Activated T-helper 2 cell treated with anti-CD3 and anti-CD28 coated beads, Interferon-gamma antibody, Interleukin-2, Interleukin-4, amounts not matched to agents 10 μg/mL and 5 μg/mL and 100 μg/mL, durations not matched to agents 14 hours and 24 hours and 36 hours (primary cell): ENCODE measurements around the gene PPP2R5D. TPM values are rescaled to one million over a fixed set of nuclear protein-coding genes. Genes with fewer than 3 reads are reported as not detected.
A peak's percentile ranks its signal among the peaks of the same experiment; 100 is the strongest.
"Not testable (repeated sequence)": the region's sequence is repeated elsewhere in the genome, so short reads cannot be mapped to it uniquely, and the experiment has no call there.

ENCODE experiments used
- DNase-seq: peaks from one replicate; pipeline ENCODE4 v3.0.0; 2021; ENCODE audit warnings: low spot score
- H3K27ac Mint-ChIP-seq: one replicate; pipeline ENCODE4 v1.8.0; 2021; ENCODE audit warnings: mixed read lengths
- H3K27me3 Mint-ChIP-seq: one replicate; pipeline ENCODE4 v1.8.0; 2021; ENCODE audit warnings: low read depth, mixed read lengths
- H3K36me3 Mint-ChIP-seq: one replicate; pipeline ENCODE4 v1.8.0; 2021; ENCODE audit warnings: low read depth, mixed read lengths
- H3K4me1 Mint-ChIP-seq: one replicate; pipeline ENCODE4 v1.8.0; 2021; ENCODE audit warnings: low read depth, mixed read lengths
- H3K4me3 Mint-ChIP-seq: one replicate; pipeline ENCODE4 v1.8.0; 2021; ENCODE audit warnings: low read depth, mild to moderate bottlenecking, moderate library complexity, mixed read lengths
- H3K9me3 Mint-ChIP-seq: one replicate; pipeline ENCODE4 v1.8.0; 2021; ENCODE audit warnings: mixed read lengths
- intact Hi-C: fragments of 100-400 bp; cut with micrococcal nuclease; formaldehyde crosslinking; loops from one replicate; pipeline ENCODE4 v1.15.1; 2023
- total RNA-seq: library from RNA; stranded (reverse); gene quantifications from 2 replicates; pipeline ENCODE4 v1.2.3, GENCODE V29; 2022

The PPP2R5D gene
- 62.7 and 63.2 TPM in 2 replicates for total RNA-seq

DNA sequence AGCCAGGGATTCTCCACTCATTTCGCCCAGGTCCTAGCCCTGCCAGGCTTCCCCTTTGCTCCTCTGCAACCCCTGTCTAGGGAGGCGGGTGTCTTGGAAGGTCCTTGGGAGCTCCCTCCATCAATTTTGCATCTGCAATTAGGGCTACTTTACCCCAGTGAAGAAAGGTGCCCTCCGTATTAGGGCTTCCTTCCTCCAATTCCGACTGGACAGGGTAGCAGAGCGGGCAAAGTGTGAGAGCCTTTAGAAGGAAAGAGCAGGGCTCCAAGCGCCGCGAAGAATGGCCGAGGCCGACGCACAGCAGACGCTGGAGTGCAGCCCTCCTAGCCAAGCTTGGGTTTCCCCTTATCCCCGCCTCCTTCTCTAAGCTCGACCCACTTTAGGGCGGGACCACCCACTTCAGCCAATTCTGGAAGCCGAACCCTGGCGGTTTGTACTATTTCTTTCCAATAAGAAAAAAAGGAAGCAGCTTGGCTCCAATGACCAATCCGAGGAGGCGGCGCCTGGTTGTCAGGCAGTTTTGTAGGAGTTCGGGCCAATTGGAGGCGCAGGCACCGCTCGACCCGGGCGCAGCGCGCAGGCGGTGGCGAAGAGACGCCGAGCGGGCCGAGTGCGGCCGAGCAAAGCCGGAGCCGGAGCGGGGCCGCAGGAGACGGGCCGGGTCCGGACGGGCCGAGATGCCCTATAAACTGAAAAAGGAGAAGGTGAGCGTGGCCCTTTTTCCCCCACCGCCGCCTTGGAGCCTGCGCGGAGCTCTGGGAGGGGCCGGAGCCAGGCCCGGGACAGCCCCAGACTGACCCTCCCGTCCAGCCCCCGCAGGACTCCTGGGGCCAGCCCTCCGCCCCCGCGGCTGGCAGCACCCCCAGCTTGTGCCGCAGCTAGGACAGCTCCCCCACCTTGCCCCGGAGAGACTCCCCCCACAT lies at the start of gene PPP2R5D:
Gene PPP2R5D (plus strand): TSS at position 570 of the 923 bp plus-strand sequence. CDS start 108 bp downstream, at position 678.
- Mint-ChIP-seq H3K9me3 (no peaks in the 10 kb centered on the region), H3K36me3 (peaks cover 22% of the 10 kb centered on the region), H3K4me1 (peaks cover 46% of the 10 kb centered on the region), H3K27me3 (no peaks in the 10 kb centered on the region), H3K27ac (peak within 1 kb of the TSS; percentile 87), H3K4me3 (peak within 1 kb of the TSS; percentile 95)
- intact Hi-C loops = loop anchor here (2.0 kb wide), 1 partner anchor 187 kb away; the partner anchor contains the start of gene SRF
- DNase-seq = peak; percentile 98

DNA sequence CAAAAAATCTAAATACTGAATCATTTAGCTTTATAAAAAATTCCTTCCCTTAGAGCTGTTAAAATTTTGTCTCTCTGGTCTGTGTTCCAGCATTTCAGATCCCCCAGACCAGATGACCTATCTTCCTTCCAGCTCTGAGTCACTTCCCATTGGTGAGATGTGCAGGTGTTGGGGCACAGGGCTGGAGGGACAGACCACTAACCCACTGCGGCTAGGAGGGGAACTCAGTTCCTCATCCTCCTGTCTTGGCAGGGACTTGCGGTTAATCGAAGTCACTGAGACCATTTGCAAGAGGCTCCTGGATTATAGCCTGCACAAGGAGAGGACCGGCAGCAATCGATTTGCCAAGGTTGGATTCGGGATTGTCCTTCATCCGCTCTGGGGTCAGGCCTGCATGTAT lies 49.0 kb upstream of the PPP2R5D start:
- H3K9me3 Mint-ChIP-seq = no peaks in the 10 kb centered on the region
- H3K27me3 Mint-ChIP-seq = no peaks in the 10 kb centered on the region
- no peak overlapping the region for H3K4me3 Mint-ChIP-seq
- H3K36me3 Mint-ChIP-seq = peaks cover 82% of the 10 kb centered on the region
- intact Hi-C loops = no loop called here
- no peak overlapping the region for H3K27ac Mint-ChIP-seq
- no peak for DNase-seq
- peaks cover 26% of the 10 kb centered on the region for H3K4me1 Mint-ChIP-seq

DNA sequence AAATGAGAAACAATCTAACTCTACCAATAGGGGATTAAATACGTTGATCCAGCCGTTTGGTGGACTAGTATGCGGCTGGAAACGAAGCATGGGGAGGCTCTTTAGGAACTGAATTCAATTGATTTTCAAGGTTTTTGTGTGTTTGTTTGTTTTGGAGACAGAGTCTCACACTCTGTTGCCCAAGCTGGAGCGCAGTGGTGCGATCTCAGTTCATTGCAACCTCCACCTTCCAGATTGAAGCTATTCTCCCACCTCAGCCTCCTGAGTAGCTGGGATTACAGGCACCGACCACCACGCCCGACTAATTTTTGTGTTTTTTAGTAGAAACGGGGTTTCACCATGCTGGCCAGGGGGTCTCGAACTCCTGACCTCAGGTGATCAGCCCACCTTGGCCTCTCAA lies 48.0 kb upstream of the PPP2R5D start:
- H3K36me3 Mint-ChIP-seq = peaks cover 84% of the 10 kb centered on the region
- intact Hi-C loops = no loop called here
- no peak for DNase-seq
- no peaks in the 10 kb centered on the region for H3K27me3 Mint-ChIP-seq
- H3K27ac Mint-ChIP-seq = no peak overlapping the region
- no peaks in the 10 kb centered on the region for H3K9me3 Mint-ChIP-seq
- peaks cover 18% of the 10 kb centered on the region for H3K4me1 Mint-ChIP-seq
- H3K4me3 Mint-ChIP-seq = no peak overlapping the region

DNA sequence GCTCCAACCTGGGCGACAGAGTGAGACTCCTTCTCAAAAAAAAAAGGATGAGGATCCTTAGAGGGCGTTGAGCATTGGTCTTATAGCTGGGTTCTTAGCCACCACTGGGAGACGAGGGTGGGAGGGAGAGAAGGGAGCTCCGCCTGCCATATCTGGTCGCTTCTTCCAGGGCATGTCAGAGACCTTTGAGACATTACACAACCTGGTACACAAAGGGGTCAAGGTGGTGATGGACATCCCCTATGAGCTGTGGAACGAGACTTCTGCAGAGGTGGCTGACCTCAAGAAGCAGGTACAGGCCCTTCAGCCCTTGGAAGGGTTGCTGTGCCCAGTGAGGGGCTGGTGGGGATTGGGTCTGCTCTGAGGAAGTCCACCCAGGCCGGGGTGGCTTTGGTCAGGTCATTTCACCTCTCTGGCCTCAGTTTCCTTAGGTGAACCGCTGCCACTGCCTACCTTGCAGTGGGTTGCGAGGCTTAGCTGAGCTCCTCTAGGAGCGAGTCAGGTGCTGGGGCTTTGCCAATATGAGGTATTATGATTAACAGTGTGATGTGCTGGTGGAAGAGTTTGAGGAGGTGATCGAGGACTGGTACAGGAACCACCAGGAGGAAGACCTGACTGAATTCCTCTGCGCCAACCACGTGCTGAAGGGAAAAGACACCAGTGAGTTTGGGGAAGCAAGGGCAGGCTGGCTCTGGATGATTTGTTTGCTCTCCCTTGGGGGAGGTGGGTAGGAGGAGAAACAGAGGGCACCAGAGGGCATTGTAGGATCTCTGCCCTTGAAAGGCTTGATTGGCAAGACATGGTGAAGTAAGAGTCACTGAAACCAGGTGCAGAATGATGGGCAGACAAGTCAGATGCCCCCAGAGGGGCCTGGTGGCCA lies 46.6 kb upstream of the PPP2R5D start:
- Mint-ChIP-seq H3K27ac (no peak overlapping the region), H3K4me1 (peaks cover 7% of the 10 kb centered on the region), H3K27me3 (no peaks in the 10 kb centered on the region), H3K9me3 (no peaks in the 10 kb centered on the region), H3K4me3 (no peak overlapping the region), H3K36me3 (peaks cover 77% of the 10 kb centered on the region)
- no peak for DNase-seq
- intact Hi-C loops = no loop called here

DNA sequence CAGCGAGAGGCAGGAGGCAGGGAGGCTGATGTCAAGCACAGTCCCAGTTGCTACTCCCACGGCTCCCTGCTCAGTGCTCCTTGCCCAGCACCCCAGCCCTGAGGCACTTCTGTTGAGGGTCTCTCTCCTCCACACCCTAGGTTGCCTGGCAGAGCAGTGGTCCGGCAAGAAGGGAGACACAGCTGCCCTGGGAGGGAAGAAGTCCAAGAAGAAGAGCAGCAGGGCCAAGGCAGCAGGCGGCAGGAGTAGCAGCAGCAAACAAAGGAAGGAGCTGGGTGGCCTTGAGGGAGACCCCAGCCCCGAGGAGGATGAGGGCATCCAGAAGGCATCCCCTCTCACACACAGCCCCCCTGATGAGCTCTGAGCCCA lies 46.0 kb upstream of the PPP2R5D start:
- intact Hi-C loops = no loop called here
- no peak overlapping the region for H3K4me3 Mint-ChIP-seq
- no peak overlapping the region for H3K27ac Mint-ChIP-seq
- H3K4me1 Mint-ChIP-seq = peaks cover under 1% of the 10 kb centered on the region
- no peaks in the 10 kb centered on the region for H3K27me3 Mint-ChIP-seq
- no peak for DNase-seq
- H3K36me3 Mint-ChIP-seq = peaks cover 74% of the 10 kb centered on the region
- no peaks in the 10 kb centered on the region for H3K9me3 Mint-ChIP-seq

DNA sequence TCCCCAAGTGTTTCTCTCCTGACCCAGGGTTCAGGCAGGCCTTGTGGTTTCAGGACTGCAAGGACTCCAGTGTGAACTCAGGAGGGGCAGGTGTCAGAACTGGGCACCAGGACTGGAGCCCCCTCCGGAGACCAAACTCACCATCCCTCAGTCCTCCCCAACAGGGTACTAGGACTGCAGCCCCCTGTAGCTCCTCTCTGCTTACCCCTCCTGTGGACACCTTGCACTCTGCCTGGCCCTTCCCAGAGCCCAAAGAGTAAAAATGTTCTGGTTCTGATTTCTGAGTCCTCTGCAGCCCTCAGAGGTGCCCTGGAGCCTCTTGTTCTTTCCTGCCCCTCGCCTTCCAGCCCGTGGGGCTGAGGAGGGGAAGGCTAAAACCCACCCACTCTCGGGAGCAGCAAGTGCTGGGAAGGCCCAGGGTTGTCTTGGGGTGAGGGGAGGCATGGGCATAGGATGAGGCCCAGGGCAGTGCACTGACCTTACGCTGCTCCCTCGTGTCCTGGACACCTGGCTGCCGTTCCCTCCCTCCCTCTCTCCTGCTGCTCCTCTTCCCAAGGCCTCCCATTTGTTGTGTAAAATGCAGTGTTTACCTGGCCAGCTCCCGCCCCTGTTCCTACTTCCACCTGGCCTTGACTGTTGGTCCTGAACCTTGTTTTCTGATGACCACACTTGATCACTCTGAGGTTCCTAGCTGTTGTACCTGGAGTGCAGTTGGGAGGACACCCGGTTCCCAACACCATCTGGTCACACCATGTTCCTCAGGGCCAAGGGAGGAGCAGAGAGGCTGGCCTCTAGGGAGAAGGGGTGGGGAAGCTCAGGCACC lies 45.2 kb upstream of the PPP2R5D start:
- Mint-ChIP-seq H3K27ac (no peak overlapping the region), H3K4me3 (no peak overlapping the region), H3K9me3 (no peaks in the 10 kb centered on the region), H3K4me1 (no peaks in the 10 kb centered on the region), H3K27me3 (no peaks in the 10 kb centered on the region), H3K36me3 (peaks cover 69% of the 10 kb centered on the region)
- DNase-seq = no peak
- intact Hi-C loops = no loop called here

DNA sequence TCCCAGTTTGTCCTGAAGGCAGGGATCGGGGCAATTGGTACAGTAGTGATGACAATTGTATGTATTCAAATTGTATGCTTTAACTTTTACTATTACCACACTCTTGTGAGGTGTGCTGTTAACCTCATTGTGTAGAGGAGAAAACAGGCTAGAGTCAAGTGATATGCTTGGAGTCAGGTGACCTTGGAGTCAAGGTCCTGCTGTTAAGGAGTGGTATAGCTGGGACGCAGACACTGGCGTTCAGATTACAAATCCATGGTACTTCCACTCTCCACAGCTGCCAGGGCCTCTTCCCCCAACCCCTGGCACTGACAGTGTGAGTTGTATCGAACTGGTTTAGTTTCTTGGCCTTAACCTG lies 44.6 kb upstream of the PPP2R5D start:
- Mint-ChIP-seq H3K4me3 (no peak overlapping the region), H3K27me3 (no peaks in the 10 kb centered on the region), H3K9me3 (no peaks in the 10 kb centered on the region), H3K27ac (no peak overlapping the region), H3K4me1 (no peaks in the 10 kb centered on the region), H3K36me3 (peaks cover 63% of the 10 kb centered on the region)
- no peak for DNase-seq
- intact Hi-C loops = no loop called here

DNA sequence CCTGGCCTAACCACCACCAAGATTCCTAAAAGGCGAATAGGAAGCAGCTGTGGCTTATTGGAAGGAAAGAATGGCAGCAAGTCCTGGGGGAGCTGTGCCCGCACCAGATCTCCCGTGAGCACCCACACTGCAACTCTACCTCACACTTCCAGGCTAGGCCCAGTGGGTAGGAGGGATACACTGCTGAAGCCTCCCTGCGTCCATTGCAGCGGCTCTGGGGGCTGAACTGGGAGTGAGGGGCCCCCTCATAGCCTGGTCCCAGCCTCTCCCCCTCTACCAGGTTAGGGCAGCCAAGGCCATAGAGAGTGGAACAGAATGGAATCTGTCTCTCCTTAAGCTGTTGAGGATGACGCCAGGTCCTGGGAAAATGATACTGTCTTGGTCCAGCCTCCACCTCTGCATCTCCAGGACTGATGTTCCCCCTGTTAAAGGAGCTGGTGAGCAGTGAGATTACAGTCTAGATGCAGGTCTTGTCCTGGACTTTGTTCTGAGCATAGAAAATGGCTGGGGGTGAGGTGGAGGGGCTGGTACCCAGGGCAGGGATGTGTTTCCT lies 43.8 kb upstream of the PPP2R5D start:
- no peak overlapping the region for H3K27ac Mint-ChIP-seq
- intact Hi-C loops = no loop called here
- H3K4me1 Mint-ChIP-seq = no peaks in the 10 kb centered on the region
- H3K4me3 Mint-ChIP-seq = no peak overlapping the region
- no peaks in the 10 kb centered on the region for H3K27me3 Mint-ChIP-seq
- no peak for DNase-seq
- H3K9me3 Mint-ChIP-seq = no peaks in the 10 kb centered on the region
- peaks cover 59% of the 10 kb centered on the region for H3K36me3 Mint-ChIP-seq

DNA sequence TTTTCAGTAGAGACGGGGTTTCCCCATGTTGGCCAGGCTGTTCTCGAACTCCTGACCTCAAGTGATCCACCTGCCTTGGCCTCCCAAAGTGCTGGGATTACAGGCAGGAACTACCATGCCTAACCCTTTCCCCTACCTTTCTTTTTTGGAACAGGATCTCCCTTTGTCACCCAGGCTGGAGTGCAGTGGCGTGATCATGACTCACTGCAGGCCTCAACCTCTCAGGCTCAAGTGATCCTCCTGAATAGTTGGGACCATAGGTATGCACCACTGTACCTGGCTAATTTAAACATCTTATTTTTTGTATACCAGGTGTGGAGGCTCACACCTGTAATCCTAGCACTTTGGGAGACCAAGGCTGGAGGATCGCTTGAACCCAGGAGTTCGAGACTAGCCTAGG lies 43.0 kb upstream of the PPP2R5D start:
- peaks cover 51% of the 10 kb centered on the region for H3K36me3 Mint-ChIP-seq
- intact Hi-C loops = not testable (repeated sequence)

DNA sequence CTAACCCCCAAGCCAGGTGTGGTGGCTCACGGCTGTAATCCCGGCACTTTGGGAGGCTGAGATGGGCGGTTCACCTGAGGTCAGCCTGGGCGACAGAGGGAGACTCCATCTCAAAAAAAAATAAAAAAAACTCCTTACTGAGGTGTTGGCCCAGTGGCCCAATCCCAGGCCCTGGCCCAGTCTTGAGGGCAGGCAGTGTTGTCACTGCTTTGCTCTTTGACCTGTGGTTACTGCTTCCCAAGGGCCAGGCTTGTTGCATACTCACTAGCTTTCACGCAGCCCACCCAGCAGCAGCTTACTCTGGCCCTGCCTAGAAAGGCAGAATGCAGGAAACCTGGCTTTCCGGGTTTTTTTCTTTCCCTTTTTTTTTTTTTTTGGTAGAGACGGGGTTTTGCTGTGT lies 41.9 kb upstream of the PPP2R5D start:
- Mint-ChIP-seq H3K36me3 (peaks cover 40% of the 10 kb centered on the region), H3K4me1 (no peaks in the 10 kb centered on the region), H3K27me3 (no peaks in the 10 kb centered on the region), H3K4me3 (no peak overlapping the region), H3K9me3 (no peaks in the 10 kb centered on the region), H3K27ac (no peak overlapping the region)
- DNase-seq = no peak
- intact Hi-C loops = no loop called here

More for the DNA sequence above, 43.0 kb upstream of the PPP2R5D start:
- H3K9me3 Mint-ChIP-seq, H3K4me3 Mint-ChIP-seq, H3K4me1 Mint-ChIP-seq, DNase-seq, H3K27me3 Mint-ChIP-seq, H3K27ac Mint-ChIP-seq: not testable (repeated sequence)

DNA sequence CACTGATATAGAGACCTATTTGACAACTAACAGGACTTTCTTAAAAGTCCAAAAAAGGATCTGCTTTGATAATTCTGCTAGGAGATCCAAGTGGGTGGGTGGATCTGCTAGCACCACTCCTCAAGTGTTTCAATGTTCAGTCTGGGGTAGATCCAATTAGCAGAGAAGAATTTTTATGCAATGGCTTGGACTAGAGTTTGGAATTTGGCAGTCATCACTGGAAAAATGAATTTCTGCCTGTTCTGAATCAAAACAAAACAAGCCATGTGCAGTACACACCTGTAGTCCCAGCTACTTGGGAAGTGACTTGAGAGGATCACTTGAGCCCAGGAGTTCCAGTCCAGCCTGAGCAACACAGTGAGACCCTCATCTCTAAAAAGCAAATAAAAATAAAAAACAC lies 36.4 kb upstream of the PPP2R5D start:
- no peak for DNase-seq
- H3K27ac Mint-ChIP-seq = no peak overlapping the region
- no peaks in the 10 kb centered on the region for H3K27me3 Mint-ChIP-seq
- H3K4me3 Mint-ChIP-seq = no peak overlapping the region
- H3K9me3 Mint-ChIP-seq = no peaks in the 10 kb centered on the region
- peaks cover 11% of the 10 kb centered on the region for H3K36me3 Mint-ChIP-seq
- no peaks in the 10 kb centered on the region for H3K4me1 Mint-ChIP-seq
- intact Hi-C loops = no loop called here

DNA sequence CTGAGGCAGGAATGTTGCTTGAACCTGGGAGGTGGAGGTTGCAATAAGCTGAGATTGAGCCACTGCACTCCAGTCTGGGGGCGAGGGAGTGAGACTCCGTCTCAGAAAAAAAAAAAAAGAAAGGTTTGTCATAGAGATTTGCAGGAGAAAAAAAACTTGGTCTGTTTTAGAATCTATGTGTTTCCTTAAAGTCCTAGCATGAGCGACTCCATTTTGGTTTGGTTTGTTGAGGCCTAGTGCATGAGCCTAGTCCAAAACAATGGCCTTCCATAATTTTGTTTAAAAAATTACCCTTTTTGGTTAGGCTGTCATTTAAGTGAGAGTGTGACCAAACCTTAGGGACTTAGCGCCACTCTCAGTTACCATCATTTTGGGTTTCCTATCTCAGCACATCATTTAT lies 32.0 kb upstream of the PPP2R5D start:
- Mint-ChIP-seq H3K4me1 (no peaks in the 10 kb centered on the region), H3K27me3 (no peaks in the 10 kb centered on the region), H3K27ac (no peak overlapping the region), H3K4me3 (no peak overlapping the region), H3K36me3 (peaks cover 3% of the 10 kb centered on the region), H3K9me3 (no peaks in the 10 kb centered on the region)
- intact Hi-C loops = no loop called here
- no peak for DNase-seq
